Astrocyte (in vitro differentiated cells and primary cell): ENCODE results near the gene CSF1R.

Experiments used
- EZH2 ChIP-seq: IDR thresholded peaks from 2 replicates; pipeline ENCODE4 v1.6.1; 2012; ENCODE audit warnings: mild to moderate bottlenecking, low read length, inconsistent platforms; ENCODE audit not compliant: insufficient read depth
- TF ChIP-seq, protein P1 (sequence below): IDR thresholded peaks from 2 replicates; pipeline ENCODE4 v1.5.1; 2011; ENCODE audit warnings: low read depth, mild to moderate bottlenecking, inconsistent platforms, low read length, moderate library complexity; ENCODE audit not compliant: insufficient read depth

- TF ChIP-seq, protein P1, sequence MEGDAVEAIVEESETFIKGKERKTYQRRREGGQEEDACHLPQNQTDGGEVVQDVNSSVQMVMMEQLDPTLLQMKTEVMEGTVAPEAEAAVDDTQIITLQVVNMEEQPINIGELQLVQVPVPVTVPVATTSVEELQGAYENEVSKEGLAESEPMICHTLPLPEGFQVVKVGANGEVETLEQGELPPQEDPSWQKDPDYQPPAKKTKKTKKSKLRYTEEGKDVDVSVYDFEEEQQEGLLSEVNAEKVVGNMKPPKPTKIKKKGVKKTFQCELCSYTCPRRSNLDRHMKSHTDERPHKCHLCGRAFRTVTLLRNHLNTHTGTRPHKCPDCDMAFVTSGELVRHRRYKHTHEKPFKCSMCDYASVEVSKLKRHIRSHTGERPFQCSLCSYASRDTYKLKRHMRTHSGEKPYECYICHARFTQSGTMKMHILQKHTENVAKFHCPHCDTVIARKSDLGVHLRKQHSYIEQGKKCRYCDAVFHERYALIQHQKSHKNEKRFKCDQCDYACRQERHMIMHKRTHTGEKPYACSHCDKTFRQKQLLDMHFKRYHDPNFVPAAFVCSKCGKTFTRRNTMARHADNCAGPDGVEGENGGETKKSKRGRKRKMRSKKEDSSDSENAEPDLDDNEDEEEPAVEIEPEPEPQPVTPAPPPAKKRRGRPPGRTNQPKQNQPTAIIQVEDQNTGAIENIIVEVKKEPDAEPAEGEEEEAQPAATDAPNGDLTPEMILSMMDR, result no peak
- TF ChIP-seq EZH2, result no peak
Observed at GRCh38 chr5:150118561-150119229, 32.3 kb upstream of the CSF1R start.
